Stimulated activated CD8-positive, alpha-beta memory T cell treated with anti-CD3 and anti-CD28 coated beads, Interleukin-15, amount 100 ng/mL, for 1 hour (primary cell): ENCODE results near the gene SIGLEC5.
"Not testable (repeated sequence)": the region's sequence is repeated elsewhere in the genome, so short reads cannot be mapped to it uniquely, and the experiment has no call there.

ENCODE experiments used
- DNase-seq: peaks from one replicate; pipeline ENCODE4 v3.0.0-alpha.2; 2020; ENCODE audit warnings: low read depth

SIGLEC5 gene

GRCh38 chr19:51630315-51630714, at the start of gene SIGLEC5:
Gene SIGLEC5, minus strand, starts transcription at chr19:51630401. Its CDS starts 66 bp downstream, at chr19:51630335.
- not testable (repeated sequence) for DNase-seq

GRCh38 chr19:51676566-51677083, 46.4 kb upstream of the SIGLEC5 start:
- no peak for DNase-seq

- not testable (repeated sequence) for DNase-seq
Observed at GRCh38 chr19:51675911-51676565, 45.8 kb upstream of the SIGLEC5 start.

- no peak for DNase-seq
Observed at GRCh38 chr19:51668216-51668615, 38.0 kb upstream of the SIGLEC5 start.

GRCh38 chr19:51664997-51665396, 34.8 kb upstream of the SIGLEC5 start:
- no peak for DNase-seq

GRCh38 chr19:51664131-51664530, 33.9 kb upstream of the SIGLEC5 start:
- DNase-seq, result no peak

- no peak for DNase-seq
Observed at GRCh38 chr19:51663650-51664049, 33.4 kb upstream of the SIGLEC5 start.

GRCh38 chr19:51660975-51661600, 30.9 kb upstream of the SIGLEC5 start:
- peak; percentile 12 for DNase-seq

GRCh38 chr19:51654783-51655182, 24.6 kb upstream of the SIGLEC5 start:
- no peak for DNase-seq

- no peak for DNase-seq
Observed at GRCh38 chr19:51653162-51653561, 23.0 kb upstream of the SIGLEC5 start.

GRCh38 chr19:51652266-51652665, 22.1 kb upstream of the SIGLEC5 start:
- DNase-seq, result no peak

- DNase-seq, result no peak
Observed at GRCh38 chr19:51651216-51651846, 21.1 kb upstream of the SIGLEC5 start.

- DNase-seq, result no peak
Observed at GRCh38 chr19:51647318-51647717, 17.1 kb upstream of the SIGLEC5 start.

GRCh38 chr19:51646730-51647129, 16.5 kb upstream of the SIGLEC5 start, which contains the start of gene SIGLEC14:
Gene SIGLEC14, minus strand, starts transcription at chr19:51646825. Its CDS starts 66 bp downstream, at chr19:51646759.
- DNase-seq, result not testable (repeated sequence)

- DNase-seq, result no peak
Observed at GRCh38 chr19:51644636-51645271, 14.6 kb upstream of the SIGLEC5 start.

- no peak for DNase-seq
Observed at GRCh38 chr19:51641648-51642047, 11.4 kb upstream of the SIGLEC5 start.

GRCh38 chr19:51640386-51640785, 10.2 kb upstream of the SIGLEC5 start:
- no peak for DNase-seq

GRCh38 chr19:51639916-51640315, 9.7 kb upstream of the SIGLEC5 start:
- no peak for DNase-seq

- DNase-seq, result no peak
Observed at GRCh38 chr19:51637362-51637978, 7.3 kb upstream of the SIGLEC5 start.

- DNase-seq, result no peak
Observed at GRCh38 chr19:51632126-51632525, 1.9 kb upstream of the SIGLEC5 start.

- DNase-seq, result no peak
Observed at GRCh38 chr19:51628153-51628939, 1.9 kb downstream of the SIGLEC5 start.
